Cardiac fibroblast (primary cell): ENCODE data around the gene RIPOR2.

Experiments used
- DNase-seq, 2 donors: peaks; one replicate each; pipeline versions ENCODE4 v3.0.0 to v3.0.0-alpha.2; 2010; ENCODE audit warnings: low read depth in 2 of 2
- H3K4me3 ChIP-seq, 2 donors: replicated peaks in 1 of 2; 1 replicate in 1 of 2; 2 replicates in 1 of 2; pipeline ENCODE4 v1.5.1; 2011; ENCODE audit warnings: low read depth in 2 of 2, low read length in 2 of 2, mild to moderate bottlenecking in 2 of 2, moderate library complexity in 1 of 2
- TF ChIP-seq, protein P1 (sequence below): IDR thresholded peaks from one replicate; pipeline ENCODE4 v1.5.1; 2011; ENCODE audit warnings: low read depth, mild to moderate bottlenecking, low read length, inconsistent platforms

The RIPOR2 gene, protein sequence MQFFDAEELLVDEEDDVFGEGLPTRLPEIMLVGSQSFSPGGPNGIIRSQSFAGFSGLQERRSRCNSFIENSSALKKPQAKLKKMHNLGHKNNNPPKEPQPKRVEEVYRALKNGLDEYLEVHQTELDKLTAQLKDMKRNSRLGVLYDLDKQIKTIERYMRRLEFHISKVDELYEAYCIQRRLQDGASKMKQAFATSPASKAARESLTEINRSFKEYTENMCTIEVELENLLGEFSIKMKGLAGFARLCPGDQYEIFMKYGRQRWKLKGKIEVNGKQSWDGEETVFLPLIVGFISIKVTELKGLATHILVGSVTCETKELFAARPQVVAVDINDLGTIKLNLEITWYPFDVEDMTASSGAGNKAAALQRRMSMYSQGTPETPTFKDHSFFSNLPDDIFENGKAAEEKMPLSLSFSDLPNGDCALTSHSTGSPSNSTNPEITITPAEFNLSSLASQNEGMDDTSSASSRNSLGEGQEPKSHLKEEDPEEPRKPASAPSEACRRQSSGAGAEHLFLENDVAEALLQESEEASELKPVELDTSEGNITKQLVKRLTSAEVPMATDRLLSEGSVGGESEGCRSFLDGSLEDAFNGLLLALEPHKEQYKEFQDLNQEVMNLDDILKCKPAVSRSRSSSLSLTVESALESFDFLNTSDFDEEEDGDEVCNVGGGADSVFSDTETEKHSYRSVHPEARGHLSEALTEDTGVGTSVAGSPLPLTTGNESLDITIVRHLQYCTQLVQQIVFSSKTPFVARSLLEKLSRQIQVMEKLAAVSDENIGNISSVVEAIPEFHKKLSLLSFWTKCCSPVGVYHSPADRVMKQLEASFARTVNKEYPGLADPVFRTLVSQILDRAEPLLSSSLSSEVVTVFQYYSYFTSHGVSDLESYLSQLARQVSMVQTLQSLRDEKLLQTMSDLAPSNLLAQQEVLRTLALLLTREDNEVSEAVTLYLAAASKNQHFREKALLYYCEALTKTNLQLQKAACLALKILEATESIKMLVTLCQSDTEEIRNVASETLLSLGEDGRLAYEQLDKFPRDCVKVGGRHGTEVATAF

DNA sequence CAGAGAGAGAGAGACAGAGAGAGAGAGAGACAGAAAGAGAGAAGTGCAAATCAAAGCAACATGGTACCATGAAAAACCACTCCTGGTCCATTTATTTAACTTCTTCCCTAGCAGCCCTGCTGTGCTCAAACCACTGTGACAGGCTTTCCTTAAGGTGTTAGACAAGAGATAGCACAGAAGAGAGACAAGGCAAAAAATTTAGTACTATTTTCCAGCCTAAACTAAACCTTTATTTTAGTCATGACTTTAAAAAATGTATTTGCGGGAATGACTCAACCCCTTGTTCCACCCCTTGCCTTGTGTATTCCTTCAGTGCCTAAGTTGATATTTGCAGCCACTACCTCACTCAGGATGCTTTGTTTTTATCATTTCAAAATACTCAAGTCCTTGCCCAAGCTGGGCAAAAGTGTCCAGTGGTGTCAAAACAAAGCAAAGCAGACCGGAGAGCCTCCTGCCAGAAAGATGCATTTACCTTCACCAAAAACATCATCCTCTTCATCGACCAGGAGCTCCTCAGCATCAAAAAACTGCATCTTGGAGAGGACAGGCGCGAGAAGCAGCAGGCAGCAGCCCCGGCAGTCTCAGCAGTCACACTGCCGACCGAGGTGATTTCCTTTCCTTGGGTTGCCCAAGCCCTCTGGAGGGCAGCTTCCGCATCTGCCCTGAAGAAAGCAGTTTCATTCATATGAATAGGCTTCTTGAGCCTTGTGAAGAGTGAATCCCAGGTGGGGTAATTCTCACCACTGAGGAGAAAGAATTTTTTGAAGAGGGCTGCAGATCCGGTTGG is at the start of gene RIPOR2:
Gene RIPOR2, minus strand, starts transcription at position 595 of the 787 bp plus-strand sequence. Its CDS starts 62 bp downstream, at position 533.
- no peak within 1 kb of the TSS for H3K4me3 ChIP-seq
- peak; percentile 8 to 23 for DNase-seq
- TF ChIP-seq, protein P1, sequence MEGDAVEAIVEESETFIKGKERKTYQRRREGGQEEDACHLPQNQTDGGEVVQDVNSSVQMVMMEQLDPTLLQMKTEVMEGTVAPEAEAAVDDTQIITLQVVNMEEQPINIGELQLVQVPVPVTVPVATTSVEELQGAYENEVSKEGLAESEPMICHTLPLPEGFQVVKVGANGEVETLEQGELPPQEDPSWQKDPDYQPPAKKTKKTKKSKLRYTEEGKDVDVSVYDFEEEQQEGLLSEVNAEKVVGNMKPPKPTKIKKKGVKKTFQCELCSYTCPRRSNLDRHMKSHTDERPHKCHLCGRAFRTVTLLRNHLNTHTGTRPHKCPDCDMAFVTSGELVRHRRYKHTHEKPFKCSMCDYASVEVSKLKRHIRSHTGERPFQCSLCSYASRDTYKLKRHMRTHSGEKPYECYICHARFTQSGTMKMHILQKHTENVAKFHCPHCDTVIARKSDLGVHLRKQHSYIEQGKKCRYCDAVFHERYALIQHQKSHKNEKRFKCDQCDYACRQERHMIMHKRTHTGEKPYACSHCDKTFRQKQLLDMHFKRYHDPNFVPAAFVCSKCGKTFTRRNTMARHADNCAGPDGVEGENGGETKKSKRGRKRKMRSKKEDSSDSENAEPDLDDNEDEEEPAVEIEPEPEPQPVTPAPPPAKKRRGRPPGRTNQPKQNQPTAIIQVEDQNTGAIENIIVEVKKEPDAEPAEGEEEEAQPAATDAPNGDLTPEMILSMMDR = no peak

DNA sequence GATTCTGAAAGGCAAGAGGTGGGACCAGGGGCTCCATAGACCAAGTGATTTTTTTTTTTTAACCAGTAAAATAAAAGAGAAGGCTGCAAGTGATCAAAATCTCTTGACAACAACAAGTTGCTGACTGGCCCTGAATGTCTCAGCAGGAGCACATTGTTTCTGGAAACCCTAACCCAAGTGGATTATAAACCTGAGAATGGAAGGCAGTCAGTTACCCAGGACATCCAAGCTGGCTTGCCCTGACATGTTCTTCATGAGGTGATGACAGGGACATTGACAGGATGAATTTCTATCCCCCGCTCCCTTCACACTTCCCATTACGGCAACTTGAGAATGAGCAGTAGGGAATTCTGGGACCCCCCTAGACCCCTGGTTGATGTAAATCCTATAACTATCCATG is 49.6 kb upstream of the RIPOR2 start:
- no peak for DNase-seq
- TF ChIP-seq, protein P1 = no peak

DNA sequence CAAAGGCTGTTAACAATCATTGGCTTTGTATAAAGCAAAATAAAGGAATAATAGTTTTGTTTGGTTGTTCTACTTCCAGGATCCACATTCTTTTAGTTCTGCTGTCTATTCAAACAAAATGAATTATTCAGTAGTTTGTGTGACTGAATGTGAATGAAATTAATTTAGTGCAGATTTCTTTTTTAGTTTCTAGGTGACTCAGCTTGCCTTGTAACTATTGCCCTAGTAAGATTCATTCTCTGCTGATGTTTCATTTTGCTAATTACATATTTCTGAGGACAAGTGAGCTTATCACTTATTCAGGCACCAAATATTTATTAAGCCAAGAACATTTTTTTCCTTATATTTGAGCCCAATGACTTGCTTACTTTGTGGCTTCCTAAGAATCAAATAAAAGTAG is 46.5 kb upstream of the RIPOR2 start:
- DNase-seq = peak; percentile 27 to 47
- no peak overlapping the region for H3K4me3 ChIP-seq
- TF ChIP-seq, protein P1 = no peak

More for the DNA sequence above, 49.6 kb upstream of the RIPOR2 start:
- H3K4me3 ChIP-seq = no peak overlapping the region

DNA sequence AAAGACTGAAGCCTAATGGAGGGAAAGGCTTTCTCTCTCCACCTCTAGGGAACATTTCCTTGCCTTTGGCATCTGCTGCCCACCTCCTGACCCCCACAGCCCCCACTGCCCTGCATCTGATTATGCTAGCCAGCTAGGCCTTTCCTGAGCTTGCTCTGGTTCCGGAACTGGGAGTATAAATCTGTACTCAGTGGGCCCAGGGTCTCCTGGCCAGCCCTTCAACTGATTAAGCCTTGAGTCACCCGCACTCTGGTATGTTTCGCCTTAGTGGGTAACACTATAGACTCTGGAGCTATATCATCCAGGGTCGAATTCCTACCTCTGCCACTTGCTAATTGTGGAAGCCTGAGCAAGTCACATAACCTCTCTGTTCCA is 45.6 kb upstream of the RIPOR2 start:
- TF ChIP-seq, protein P1 = no peak
- DNase-seq = peak; percentile 28 to 53
- no peak overlapping the region for H3K4me3 ChIP-seq

DNA sequence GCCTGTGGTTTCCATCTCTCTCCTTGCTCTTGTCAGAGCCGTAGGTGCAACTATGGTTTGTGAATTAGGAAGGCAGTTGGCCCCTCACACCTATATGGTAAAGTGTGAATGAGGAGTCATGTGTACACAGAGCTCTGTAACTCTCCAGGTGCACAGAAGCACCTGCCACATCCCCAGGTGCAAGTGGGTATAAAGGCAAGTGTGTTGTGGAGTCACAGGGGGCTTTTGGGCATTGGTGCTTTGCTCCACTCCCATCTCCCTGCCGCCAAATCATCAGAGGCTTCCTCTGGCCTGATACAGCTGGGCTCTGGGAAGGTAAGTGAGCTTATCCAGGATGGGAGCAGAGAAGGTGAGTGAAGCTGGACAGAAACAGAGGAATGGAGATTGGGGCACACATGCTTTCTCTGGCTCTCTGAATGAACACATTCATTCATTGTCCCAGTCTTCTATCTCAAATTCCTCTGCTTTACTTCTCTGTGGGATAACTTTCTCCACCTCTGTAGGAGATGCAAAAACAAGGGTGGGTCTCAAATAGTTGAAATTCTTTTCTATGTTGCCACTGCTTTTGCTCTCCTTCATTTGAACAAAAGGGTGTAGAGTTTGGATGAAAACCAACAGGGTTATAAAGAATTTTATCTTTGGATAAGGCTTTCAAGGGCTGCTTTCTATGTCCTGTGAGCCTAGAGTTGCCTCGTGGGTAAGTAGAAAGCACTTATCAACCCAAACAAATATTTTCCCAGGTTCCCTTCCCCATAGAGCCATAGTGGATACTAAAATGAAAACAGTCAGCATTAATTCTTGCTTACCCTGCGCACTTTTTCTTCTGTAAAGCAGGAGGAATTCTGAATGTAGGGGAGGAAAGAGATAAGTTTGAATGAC is 45.0 kb upstream of the RIPOR2 start:
- TF ChIP-seq, protein P1 = no peak
- DNase-seq = peak; percentile 29 to 85
- H3K4me3 ChIP-seq = no peak overlapping the region
